Omental fat pad (tissue), 4 donors: ENCODE measurements around the gene CACNB1. TPM values are rescaled to one million over a fixed set of nuclear protein-coding genes. Genes with fewer than 3 reads are reported as not detected.

Experiments
- ATAC-seq: fragments of 150-250 bp; one replicate; pipeline ENCODE4 v1.9.1; 2016; ENCODE audit warnings: mild to moderate bottlenecking, moderate library complexity; ENCODE audit not compliant: low FRiP score
- DNase-seq: peaks from one replicate; pipeline ENCODE4 v3.0.0-alpha.2; 2019; ENCODE audit warnings: low spot score
- total RNA-seq, 4 donors: library from RNA; depleted of rRNA; stranded (reverse); fragments of >200 nt; gene quantifications; one replicate each; pipeline ENCODE4 v1.1.0, GENCODE V29; 2016
- TF ChIP-seq, protein P1 (sequence below), 3 donors: fragments of 450-650 bp; IDR thresholded peaks; one replicate each; pipeline ENCODE4 v1.5.1; 2016 to 2017; ENCODE audit warnings: antibody characterized with exemption in 3 of 3, mild to moderate bottlenecking in 3 of 3, moderate library complexity in 2 of 3

CACNB1 gene
- total RNA-seq, 4 donors from 2014 or later, result 3.2 to 3.7 (median 3.5) TPM

DNA sequence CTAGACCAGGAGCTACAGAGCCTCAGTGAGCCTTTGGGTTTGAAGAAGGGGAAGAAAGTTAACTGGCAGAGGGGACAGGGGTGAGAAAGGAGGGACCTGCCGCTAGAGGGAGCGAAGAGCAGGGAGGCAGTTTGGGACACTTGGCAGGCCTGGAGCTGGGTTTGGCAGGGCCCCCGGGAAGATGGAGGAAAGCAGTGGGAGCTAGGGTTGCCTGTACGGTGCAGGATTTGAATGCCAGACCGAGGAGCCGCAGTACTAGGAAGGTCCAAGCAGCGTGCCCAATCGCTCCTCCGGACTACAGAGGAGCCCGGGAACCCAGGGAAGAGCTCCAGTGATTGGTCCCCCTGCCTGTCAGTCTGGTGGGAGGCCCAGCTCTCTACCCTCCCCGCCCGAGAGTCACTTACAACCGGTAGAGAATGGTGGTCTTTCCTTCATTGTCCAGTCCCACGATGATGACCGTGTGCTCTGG is 32.8 kb downstream of the CACNB1 start:
- TF ChIP-seq, protein P1, sequence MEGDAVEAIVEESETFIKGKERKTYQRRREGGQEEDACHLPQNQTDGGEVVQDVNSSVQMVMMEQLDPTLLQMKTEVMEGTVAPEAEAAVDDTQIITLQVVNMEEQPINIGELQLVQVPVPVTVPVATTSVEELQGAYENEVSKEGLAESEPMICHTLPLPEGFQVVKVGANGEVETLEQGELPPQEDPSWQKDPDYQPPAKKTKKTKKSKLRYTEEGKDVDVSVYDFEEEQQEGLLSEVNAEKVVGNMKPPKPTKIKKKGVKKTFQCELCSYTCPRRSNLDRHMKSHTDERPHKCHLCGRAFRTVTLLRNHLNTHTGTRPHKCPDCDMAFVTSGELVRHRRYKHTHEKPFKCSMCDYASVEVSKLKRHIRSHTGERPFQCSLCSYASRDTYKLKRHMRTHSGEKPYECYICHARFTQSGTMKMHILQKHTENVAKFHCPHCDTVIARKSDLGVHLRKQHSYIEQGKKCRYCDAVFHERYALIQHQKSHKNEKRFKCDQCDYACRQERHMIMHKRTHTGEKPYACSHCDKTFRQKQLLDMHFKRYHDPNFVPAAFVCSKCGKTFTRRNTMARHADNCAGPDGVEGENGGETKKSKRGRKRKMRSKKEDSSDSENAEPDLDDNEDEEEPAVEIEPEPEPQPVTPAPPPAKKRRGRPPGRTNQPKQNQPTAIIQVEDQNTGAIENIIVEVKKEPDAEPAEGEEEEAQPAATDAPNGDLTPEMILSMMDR (IDR thresholded peaks at IDR 0.05), result peak in 1 of 3 donors; percentile 53
- DNase-seq (peak; percentile 47), ATAC-seq (peak; percentile 80)

DNA sequence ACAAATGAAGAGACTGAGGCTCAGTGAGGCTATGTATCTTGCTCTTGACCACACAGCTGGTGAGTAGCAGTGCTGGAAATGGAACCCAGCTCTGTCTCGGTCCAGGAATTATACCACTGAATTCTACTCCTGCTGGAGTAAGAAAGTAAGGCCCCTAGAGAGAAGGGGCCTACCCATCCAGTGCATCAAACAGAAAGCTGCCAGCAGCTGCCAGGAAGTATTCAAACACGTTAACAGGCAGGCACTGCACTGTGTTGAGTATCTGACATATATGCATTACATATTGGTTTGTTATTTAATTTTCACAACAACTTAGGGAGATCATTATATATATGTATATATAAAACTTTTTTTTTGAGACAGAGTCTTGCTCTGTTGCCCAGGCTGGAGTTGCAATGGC is 35.5 kb downstream of the CACNB1 start:
- TF ChIP-seq, protein P1 (IDR thresholded peaks at IDR 0.05), result no peak
- ATAC-seq, result no peak
- no peak for DNase-seq

DNA sequence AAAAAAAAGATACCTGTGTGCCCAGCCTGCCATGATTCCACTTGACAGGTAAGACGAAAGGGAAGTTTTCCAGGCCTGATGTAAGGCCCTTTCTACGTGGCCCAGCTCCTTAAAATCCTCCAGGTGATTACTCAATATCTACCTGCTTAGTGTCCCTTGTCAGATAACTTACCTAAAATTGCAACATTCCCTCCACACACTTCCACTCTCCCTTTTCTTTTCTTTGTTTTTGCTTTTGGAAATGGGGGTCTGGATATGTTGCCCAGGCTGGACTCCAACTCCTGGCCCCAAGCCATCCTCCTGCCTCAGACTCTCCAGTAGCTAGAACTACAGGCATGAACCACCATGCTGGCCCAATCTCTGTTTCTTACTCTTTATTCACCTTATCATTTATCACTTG is 38.8 kb downstream of the CACNB1 start:
- no peak for ATAC-seq
- DNase-seq, result no peak
- TF ChIP-seq, protein P1 (IDR thresholded peaks at IDR 0.05), result no peak

DNA sequence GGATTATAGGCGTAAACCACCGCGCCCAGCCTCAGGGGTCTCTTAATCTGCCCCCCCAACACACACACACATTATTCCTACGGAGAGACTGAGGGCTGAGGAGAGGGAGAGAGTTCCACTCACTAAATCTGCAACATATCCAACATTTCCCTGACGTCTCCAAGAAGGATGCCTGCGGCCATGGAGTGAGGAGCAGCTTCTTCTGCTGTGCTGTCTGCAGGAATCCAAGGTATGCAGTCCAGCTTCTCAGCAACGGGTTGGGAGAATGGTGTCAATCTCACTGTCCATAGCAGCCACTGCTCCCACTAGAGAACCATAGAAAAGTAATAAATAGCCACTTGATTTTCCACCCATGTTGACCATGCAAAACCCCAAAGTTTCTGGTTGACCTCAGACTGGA is 41.0 kb downstream of the CACNB1 start:
- TF ChIP-seq, protein P1 (IDR thresholded peaks at IDR 0.05), result no peak
- DNase-seq (no peak), ATAC-seq (no peak)

DNA sequence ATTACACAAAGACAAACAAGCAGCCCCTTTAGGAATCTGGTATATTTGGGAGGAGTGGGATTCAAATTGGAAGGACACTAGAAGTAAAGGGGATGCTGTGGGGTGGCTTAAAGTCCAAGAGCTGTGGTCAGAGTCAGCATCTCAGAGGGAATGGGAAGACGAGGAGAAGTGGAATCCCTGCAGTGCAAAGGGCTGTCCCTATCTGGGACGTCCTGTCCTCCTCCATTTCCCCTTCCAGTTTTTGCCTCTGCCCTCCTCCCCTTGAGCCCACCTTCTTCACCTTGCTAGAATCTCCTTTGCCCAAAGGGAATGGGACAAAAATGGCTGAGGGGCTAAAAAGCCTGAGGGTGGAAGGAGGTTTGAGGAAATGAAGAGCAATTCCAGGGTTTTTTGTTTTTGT is 41.8 kb downstream of the CACNB1 start:
- DNase-seq (no peak), ATAC-seq (no peak)
- TF ChIP-seq, protein P1 (IDR thresholded peaks at IDR 0.05), result no peak

DNA sequence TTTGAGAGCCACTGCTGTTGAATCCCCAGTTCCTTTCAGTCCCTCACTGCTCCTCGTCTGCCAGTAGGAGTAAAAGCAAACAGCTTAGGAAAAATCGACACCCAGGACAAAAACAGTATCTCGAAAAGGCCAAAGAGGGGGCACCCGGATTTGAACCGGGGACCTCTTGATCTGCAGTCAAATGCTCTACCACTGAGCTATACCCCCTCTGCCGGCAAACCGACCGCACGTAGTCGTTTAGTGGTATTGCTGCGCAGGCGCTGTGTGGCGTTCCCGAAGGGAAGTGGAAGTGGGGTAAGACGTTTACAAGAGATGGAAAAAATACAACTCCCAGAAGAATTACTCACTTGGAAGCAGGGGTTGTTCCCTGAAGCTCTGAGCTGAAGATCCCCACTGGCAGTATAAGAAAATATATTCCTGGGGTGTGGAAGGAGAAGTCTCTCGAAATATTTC is 43.8 kb downstream of the CACNB1 start:
- TF ChIP-seq, protein P1 (IDR thresholded peaks at IDR 0.05), result peak in 1 of 3 donors; percentile 30
- peak; percentile 85 for ATAC-seq

DNA sequence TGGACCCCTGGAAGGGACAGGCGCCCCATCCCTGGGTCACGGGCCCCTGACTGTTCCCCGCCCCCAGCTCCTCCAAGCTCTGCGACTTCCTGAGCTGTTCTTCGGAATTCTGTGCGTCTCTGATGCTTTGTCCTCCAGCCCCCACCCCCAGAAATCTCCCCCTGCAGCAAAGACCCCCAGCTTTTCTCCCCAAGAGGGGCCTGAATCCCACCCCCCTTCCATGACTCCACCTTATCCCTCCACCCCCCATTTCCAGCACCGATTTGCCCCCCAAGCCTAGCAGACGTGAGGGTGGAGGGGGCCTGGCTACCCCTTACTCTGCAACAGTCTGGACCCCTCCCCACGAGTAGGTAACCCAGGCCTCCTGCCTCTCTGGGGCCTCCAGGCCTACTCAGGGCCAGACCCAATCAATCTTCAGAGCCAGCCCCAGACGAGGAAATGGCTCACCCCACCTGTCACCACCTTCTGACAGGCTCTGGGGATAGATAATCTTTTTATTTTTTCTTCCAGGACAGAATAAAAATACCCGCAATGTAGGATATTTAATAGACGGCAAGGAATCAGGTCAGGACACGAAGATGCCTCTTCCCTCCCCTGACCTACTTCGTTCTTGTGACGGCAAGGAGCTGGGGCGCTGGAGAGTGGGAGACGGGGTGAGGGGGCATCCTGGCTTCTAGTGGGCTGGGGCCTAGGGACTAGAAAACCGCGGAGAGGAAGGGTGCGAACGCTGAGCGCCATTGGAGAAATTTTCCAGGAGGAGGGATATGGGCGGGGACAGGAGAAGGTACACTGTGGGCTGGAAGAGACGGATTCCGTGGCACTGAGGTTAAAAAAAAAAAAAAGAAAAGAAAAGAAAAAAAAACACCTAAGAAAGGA is 45.3 kb downstream of the CACNB1 start:
- ATAC-seq (no peak), DNase-seq (no peak)
- TF ChIP-seq, protein P1 (IDR thresholded peaks at IDR 0.05), result no peak

More for the DNA sequence above, 43.8 kb downstream of the CACNB1 start:
- peak; percentile 93 for DNase-seq
